GM23248 (cell line): ENCODE results near the gene CACNB4. TPM values are rescaled to one million over a fixed set of nuclear protein-coding genes. Genes with fewer than 3 reads are reported as not detected.

Experiments
- DNase-seq: peaks from one replicate; pipeline ENCODE4 v3.0.0-alpha.2; 2015
- H2AFZ ChIP-seq: fragments of 200-600 bp; sonication (generic); 2 replicates; pipeline ENCODE4 v1.6.1; 2016; ENCODE audit warnings: antibody characterized with exemption
- H3F3A ChIP-seq: fragments of 200-600 bp; sonication (generic); 2 replicates; pipeline ENCODE4 v1.6.1; 2016; ENCODE audit warnings: mild to moderate bottlenecking, antibody characterized with exemption, mixed run types; ENCODE audit not compliant: insufficient read depth
- H3K27ac ChIP-seq: fragments of 200-600 bp; sonication (generic); 2 replicates; pipeline ENCODE4 v1.5.1; 2016; ENCODE audit warnings: mild to moderate bottlenecking
- H3K27me3 ChIP-seq: fragments of 200-600 bp; sonication (generic); replicated peaks from 2 replicates; pipeline ENCODE4 v1.6.1; 2016; ENCODE audit warnings: mild to moderate bottlenecking; ENCODE audit not compliant: insufficient read depth
- H3K36me3 ChIP-seq: fragments of 200-600 bp; sonication (generic); 2 replicates; pipeline ENCODE4 v1.6.1; 2016; ENCODE audit warnings: low read depth, mild to moderate bottlenecking
- H3K4me1 ChIP-seq: fragments of 200-600 bp; sonication (generic); 2 replicates; pipeline ENCODE4 v1.6.1; 2016; ENCODE audit warnings: mild to moderate bottlenecking; ENCODE audit not compliant: insufficient read depth
- H3K4me2 ChIP-seq: fragments of 200-600 bp; sonication (generic); one replicate; pipeline ENCODE4 v1.6.1; 2016; ENCODE audit warnings: mild to moderate bottlenecking; ENCODE audit not compliant: unreplicated experiment
- H3K4me3 ChIP-seq: fragments of 200-600 bp; sonication (generic); 2 replicates; pipeline ENCODE4 v1.5.1; 2016; ENCODE audit warnings: mild to moderate bottlenecking
- H3K79me2 ChIP-seq: fragments of 200-600 bp; sonication (generic); 2 replicates; pipeline ENCODE4 v1.6.1; 2016; ENCODE audit warnings: mild to moderate bottlenecking; ENCODE audit not compliant: insufficient read depth
- H3K9ac ChIP-seq: fragments of 200-600 bp; sonication (generic); 2 replicates; pipeline ENCODE4 v1.6.1; 2016; ENCODE audit warnings: mild to moderate bottlenecking
- H3K9me2 ChIP-seq: fragments of 200-600 bp; sonication (generic); 2 replicates; pipeline ENCODE4 v1.6.1; 2016; ENCODE audit warnings: mixed run types, mild to moderate bottlenecking, moderate library complexity; ENCODE audit not compliant: insufficient read depth
- H3K9me3 ChIP-seq: fragments of 200-600 bp; sonication (generic); one replicate; pipeline ENCODE4 v1.6.1; 2017; ENCODE audit warnings: low read depth
- H4K20me1 ChIP-seq: fragments of 200-600 bp; sonication (generic); 2 replicates; pipeline ENCODE4 v1.6.0; 2016; ENCODE audit not compliant: insufficient read depth
- EZH2 ChIP-seq: fragments of 200-600 bp; sonication (generic); IDR thresholded peaks from 2 replicates; pipeline ENCODE4 v1.6.1; 2018; ENCODE audit warnings: antibody characterized with exemption, mild to moderate bottlenecking; ENCODE audit not compliant: insufficient read depth, poor library complexity, severe bottlenecking
- EZH2phosphoT487 ChIP-seq: fragments of 200-600 bp; sonication (generic); IDR thresholded peaks from 2 replicates; pipeline ENCODE4 v1.6.1; 2018; ENCODE audit warnings: antibody characterized with exemption, moderate library complexity, mild to moderate bottlenecking, low read depth; ENCODE audit not compliant: insufficient read depth
- WGBS, 2 experiments: methylation state at CpG; one replicate each; pipeline ENCODE4 v1.1.6; 2015 to 2017; ENCODE audit warnings: low lambda C conversion rate in 2 of 2, low coverage in 1 of 2; ENCODE audit errors: missing lambda C conversion rate in 2 of 2; 5-methylcytosine and 5-hydroxymethylcytosine counted together
- in situ Hi-C: fragments of 300-500 bp; cut with MboI; formaldehyde crosslinking; loops from 2 replicates; pipeline ENCODE4 v1.15.0; 2020
- polyA plus RNA-seq: library from polyadenylated mRNA; unstranded; fragments of >200 nt; fragmentation: Nextera tagmentation; extraction: Ambion mirVana; gene quantifications from 2 replicates; pipeline ENCODE4 v1.2.1, GENCODE V29; 2016
- total RNA-seq: library from RNA; depleted of rRNA; stranded (reverse); fragments of >200 nt; shearing (Covaris generic); gene quantifications from 2 replicates; pipeline ENCODE4 v1.2.3, GENCODE V29; 2014

CACNB4 gene
- total and polyA plus RNA-seq, 2 experiments from 2014 or later: 0.05 to 0.11 TPM

DNA sequence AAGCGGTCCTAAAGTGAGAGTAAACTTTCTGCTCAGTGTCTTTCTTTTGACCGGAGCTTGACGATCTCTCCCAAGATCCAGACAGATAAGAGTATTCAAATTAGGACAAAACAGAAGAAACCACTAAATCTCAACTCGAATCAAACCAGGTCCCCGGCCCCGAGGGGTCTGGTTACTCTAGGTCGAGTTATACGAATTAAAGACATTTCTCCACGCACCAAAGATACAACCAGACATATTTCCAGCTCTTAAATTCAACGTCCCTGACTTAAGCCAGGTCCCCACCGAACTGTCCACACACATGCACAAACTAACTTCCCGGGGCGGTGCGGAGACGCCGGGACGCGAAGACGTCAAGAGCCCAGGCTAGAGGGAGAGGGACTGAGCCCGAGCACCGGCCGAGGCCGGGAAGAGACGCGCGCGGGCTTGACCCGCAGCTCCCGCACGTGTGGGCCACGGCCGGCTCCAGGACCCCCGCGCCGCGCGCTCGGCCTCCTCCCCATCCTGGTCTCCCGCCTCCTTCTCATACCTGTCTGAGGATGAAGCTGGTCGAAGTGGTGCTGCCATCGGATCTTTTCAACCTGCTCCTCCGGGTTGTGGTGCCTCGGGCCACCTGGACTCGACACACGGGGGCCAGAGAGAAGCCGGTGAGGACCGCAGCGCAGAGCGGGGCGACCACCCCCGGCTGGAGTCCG lies 896 bp downstream of the CACNB4 start:
- peak overlapping the region; percentile 33 for H2AFZ ChIP-seq
- H3K4me2 ChIP-seq: peak overlapping the region; percentile 96
- H3K27me3 ChIP-seq: peaks cover 80% of the 10 kb centered on the region
- no peaks in the 10 kb centered on the region for H3K36me3 ChIP-seq
- H3K4me3 ChIP-seq: peak overlapping the region; percentile 70
- no peak overlapping the region for H3K27ac ChIP-seq
- TF ChIP-seq EZH2 (no peak), EZH2phosphoT487 (no peak)
- H3K9me3 ChIP-seq: no peaks in the 10 kb centered on the region
- no peaks in the 10 kb centered on the region for H3K79me2 ChIP-seq
- 2% methylated on average over 43 to 45 of the region's 52 CpGs for WGBS, 2 experiments
- H3K9me2 ChIP-seq: no peaks in the 10 kb centered on the region
- no peak overlapping the region for H3K9ac ChIP-seq
- 0 out of 2 replicates have a peak, but pooled peaks cover 7% of the 10 kb centered on the region for H3F3A ChIP-seq
- peaks cover 7% of the 10 kb centered on the region; the same call in 1 of the 2 replicates for H3K4me1 ChIP-seq
- no peaks in the 10 kb centered on the region for H4K20me1 ChIP-seq
- in situ Hi-C loops: no loop called here
- DNase-seq: peak; percentile 55

DNA sequence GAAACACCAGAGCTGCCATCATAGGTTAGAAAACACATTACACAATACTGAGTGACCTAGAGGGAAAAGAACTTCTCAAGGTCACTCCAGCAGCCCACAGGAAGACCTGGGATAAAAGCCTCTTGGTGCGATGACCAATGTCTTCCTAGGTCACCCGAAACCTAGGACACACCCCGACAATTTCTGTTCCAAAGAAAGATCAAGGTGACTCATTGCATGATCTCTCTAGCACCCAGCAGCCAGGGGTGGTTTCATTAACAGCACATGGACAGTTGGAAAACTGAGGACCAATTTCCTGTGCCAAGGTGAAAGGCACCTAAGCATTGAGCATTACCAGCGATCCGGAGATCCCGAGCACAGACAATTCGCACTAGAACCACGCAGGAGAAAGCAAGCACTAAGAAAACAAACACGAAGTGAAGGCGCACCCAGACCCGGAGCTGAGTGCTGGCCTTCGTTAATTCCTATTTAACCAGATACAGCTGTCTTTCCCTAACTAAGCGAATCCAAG lies 1.5 kb downstream of the CACNB4 start:
- peak; percentile 57 for DNase-seq
- Histone ChIP-seq H3K4me1 (peaks cover 7% of the 10 kb centered on the region; the same call in 1 of the 2 replicates), H3K27ac (no peak overlapping the region), H3K4me2 (peak overlapping the region; percentile 96), H3K9me2 (no peaks in the 10 kb centered on the region), H3K9me3 (no peaks in the 10 kb centered on the region), H3K4me3 (peak overlapping the region; percentile 70), H3F3A (0 out of 2 replicates have a peak, but pooled peaks cover 7% of the 10 kb centered on the region), H4K20me1 (no peaks in the 10 kb centered on the region), H2AFZ (peak overlapping the region; percentile 33), H3K36me3 (no peaks in the 10 kb centered on the region), H3K9ac (no peak overlapping the region), H3K79me2 (no peaks in the 10 kb centered on the region), H3K27me3 (peaks cover 80% of the 10 kb centered on the region)
- TF ChIP-seq EZH2 (no peak), EZH2phosphoT487 (0 out of 2 replicates have a peak, but pooled peaks have one; percentile 15)
- WGBS, 2 experiments: 1 to 3% methylated on average over 13 of the region's 13 CpGs
- in situ Hi-C loops: no loop called here

DNA sequence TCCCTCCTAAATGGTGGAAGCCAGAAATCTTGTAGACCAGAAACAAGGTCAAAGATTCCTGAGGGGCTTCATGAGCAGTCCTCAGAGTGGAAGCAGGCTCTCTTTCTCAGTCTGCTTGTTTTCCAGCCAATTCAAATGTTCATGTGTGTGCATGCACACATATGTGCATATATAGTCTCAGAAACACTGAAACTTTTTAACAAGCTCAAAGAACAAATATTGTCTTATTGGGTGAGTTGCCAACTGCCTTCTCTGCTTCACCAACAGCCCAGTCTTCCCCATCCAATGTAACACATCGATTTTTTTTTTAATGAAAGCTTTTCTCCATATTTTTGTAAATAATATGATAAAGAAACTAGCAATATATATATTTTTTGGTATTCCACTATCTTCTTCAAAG lies 3.7 kb downstream of the CACNB4 start:
- H4K20me1 ChIP-seq: no peaks in the 10 kb centered on the region

DNA sequence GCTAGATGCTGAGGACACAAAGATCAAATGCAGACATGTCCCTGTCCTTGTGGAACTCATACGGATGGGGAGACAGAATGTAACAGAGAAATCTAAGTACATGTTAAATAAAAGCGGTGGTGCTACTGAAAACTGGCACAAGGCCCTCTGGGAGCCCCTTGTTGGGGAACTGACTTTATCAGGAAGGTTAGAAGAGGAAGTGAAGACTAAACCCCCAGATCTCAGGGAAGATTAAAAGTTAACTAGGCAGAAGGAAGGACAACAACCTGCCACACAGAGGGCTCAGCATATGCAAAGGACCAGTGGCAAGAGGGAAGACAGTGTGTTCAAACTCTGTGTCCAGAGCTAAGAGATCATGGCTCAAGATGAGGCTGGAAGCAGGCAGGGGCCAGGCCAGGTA lies 4.8 kb downstream of the CACNB4 start:
- Histone ChIP-seq H3K9me3 (no peaks in the 10 kb centered on the region), H3K27me3 (peaks cover 56% of the 10 kb centered on the region), H3K36me3 (no peaks in the 10 kb centered on the region), H2AFZ (no peak overlapping the region), H3K27ac (no peak overlapping the region), H3K9ac (no peak overlapping the region), H3K4me3 (no peak overlapping the region), H3K4me2 (no peak overlapping the region), H3K9me2 (no peaks in the 10 kb centered on the region), H3K4me1 (peaks cover 2% of the 10 kb centered on the region; the same call in 1 of the 2 replicates), H3K79me2 (no peaks in the 10 kb centered on the region), H3F3A (0 out of 2 replicates have a peak, but pooled peaks cover 7% of the 10 kb centered on the region), H4K20me1 (no peaks in the 10 kb centered on the region)
- in situ Hi-C loops: no loop called here
- no peak for DNase-seq
- WGBS, 2 experiments: 77 to 88% methylated on average over 2 of the region's 2 CpGs
- TF ChIP-seq EZH2phosphoT487 (no peak), EZH2 (no peak)

More for the DNA sequence above, 3.7 kb downstream of the CACNB4 start:
- H3F3A ChIP-seq: 0 out of 2 replicates have a peak, but pooled peaks cover 7% of the 10 kb centered on the region
- no peak overlapping the region for H3K9ac ChIP-seq
- no peak overlapping the region for H3K4me2 ChIP-seq
- no peaks in the 10 kb centered on the region for H3K79me2 ChIP-seq
- no peaks in the 10 kb centered on the region for H3K36me3 ChIP-seq
- no peaks in the 10 kb centered on the region for H3K9me2 ChIP-seq
- H3K27ac ChIP-seq: no peak overlapping the region
- peaks cover 62% of the 10 kb centered on the region for H3K27me3 ChIP-seq
- H2AFZ ChIP-seq: no peak overlapping the region
- WGBS, 2 experiments: 73 to 76% methylated on average over 1 of the region's 1 CpG
- in situ Hi-C loops: no loop called here
- DNase-seq: no peak
- H3K4me1 ChIP-seq: peaks cover 7% of the 10 kb centered on the region; the same call in 1 of the 2 replicates
- H3K4me3 ChIP-seq: no peak overlapping the region
- H3K9me3 ChIP-seq: no peaks in the 10 kb centered on the region
- TF ChIP-seq EZH2phosphoT487 (no peak), EZH2 (no peak)
